ENCODE measurements around the gene CBX6. TPM values are rescaled to one million over a fixed set of nuclear protein-coding genes. Genes with fewer than 3 reads are reported as not detected.
"Not testable (repeated sequence)": the region's sequence is repeated elsewhere in the genome, so short reads cannot be mapped to it uniquely, and the experiment has no call there.

Gene CBX6
- total RNA-seq, 1 experiment from 2014 or later, result 55.9 TPM

GRCh38 chr22:38860283-38861169 is 11.5 kb downstream of the CBX6 start:
- Mint-ChIP-seq H3K27me3 (ENCODE audit: insufficient read depth, unreplicated experiment) (no peaks in the 10 kb centered on the region), H3K4me1 (ENCODE audit: low read depth, unreplicated experiment) (peaks cover 7% of the 10 kb centered on the region), H3K9me3 (ENCODE audit: unreplicated experiment) (no peaks in the 10 kb centered on the region), H3K27ac (ENCODE audit: unreplicated experiment) (no peak overlapping the region), H3K4me3 (ENCODE audit: unreplicated experiment) (no peak overlapping the region), H3K36me3 (ENCODE audit: insufficient read depth, unreplicated experiment) (peaks cover 49% of the 10 kb centered on the region)
- no peaks in the 10 kb centered on the region for H3K27me3 ChIP-seq (replicated peaks; ENCODE audit: control insufficient read depth, insufficient read depth, low read length)
- no peaks in the 10 kb centered on the region for H3K36me3 ChIP-seq (ENCODE audit: control insufficient read depth, insufficient read depth, low read length)
- no peak for TF ChIP-seq CTCF (IDR thresholded peaks at IDR 0.05; ENCODE audit: insufficient read depth in 1 of 2, low read depth in 1 of 2, low read length in 1 of 2, severe bottlenecking in 1 of 2, unreplicated experiment in 1 of 2)
- no TSS peak for BruUV-seq (replicated peaks)
- ChIA-PET POLR2A (no interaction called here), CTCF (interaction anchor here (1.8 kb wide), 1 partner anchor 9 kb away, joined by 6 read pairs; no protein-coding TSS in a partner anchor)
- H3K9me3 ChIP-seq, result no peaks in the 10 kb centered on the region
- intact Hi-C loops (cut with micrococcal nuclease; ENCODE audit: unreplicated experiment), result no loop called here
- peaks cover 8% of the 10 kb centered on the region; the same call in 1 of the 2 replicates for H3K4me1 ChIP-seq
- H3K4me3 ChIP-seq (ENCODE audit: low read depth, low read length), result no peak overlapping the region
- no peak for DNase-seq

- no peak for TF ChIP-seq CTCF (IDR thresholded peaks at IDR 0.05; ENCODE audit: insufficient read depth in 1 of 2, low read depth in 1 of 2, low read length in 1 of 2, severe bottlenecking in 1 of 2, unreplicated experiment in 1 of 2)
- no peaks in the 10 kb centered on the region for H3K9me3 ChIP-seq
- BruUV-seq (replicated peaks), result no TSS peak
- H3K4me3 Mint-ChIP-seq (ENCODE audit: unreplicated experiment), result no peak overlapping the region
- peaks cover 7% of the 10 kb centered on the region for H3K4me1 Mint-ChIP-seq (ENCODE audit: low read depth, unreplicated experiment)
- H3K27me3 ChIP-seq (replicated peaks; ENCODE audit: control insufficient read depth, insufficient read depth, low read length), result no peaks in the 10 kb centered on the region
- no peaks in the 10 kb centered on the region for H3K9me3 Mint-ChIP-seq (ENCODE audit: unreplicated experiment)
- no peaks in the 10 kb centered on the region for H3K27me3 Mint-ChIP-seq (ENCODE audit: insufficient read depth, unreplicated experiment)
- H3K36me3 Mint-ChIP-seq (ENCODE audit: insufficient read depth, unreplicated experiment), result peaks cover 47% of the 10 kb centered on the region
- no peak for DNase-seq
- CTCF ChIA-PET, result interaction anchor here (1.8 kb wide), 1 partner anchor 10 kb away, joined by 6 read pairs; no protein-coding TSS in a partner anchor
- H3K4me1 ChIP-seq, result peaks cover 8% of the 10 kb centered on the region; the same call in 1 of the 2 replicates
- H3K36me3 ChIP-seq (ENCODE audit: control insufficient read depth, insufficient read depth, low read length), result no peaks in the 10 kb centered on the region
- no peak overlapping the region for H3K4me3 ChIP-seq (ENCODE audit: low read depth, low read length)
- POLR2A ChIA-PET, result no interaction called here
- intact Hi-C loops (cut with micrococcal nuclease; ENCODE audit: unreplicated experiment), result no loop called here
- H3K27ac Mint-ChIP-seq (ENCODE audit: unreplicated experiment), result no peak overlapping the region
Observed at GRCh38 chr22:38859581-38860282, 12.3 kb downstream of the CBX6 start.

- Mint-ChIP-seq H3K27me3 (ENCODE audit: insufficient read depth, unreplicated experiment) (no peaks in the 10 kb centered on the region), H3K36me3 (ENCODE audit: insufficient read depth, unreplicated experiment) (peaks cover 39% of the 10 kb centered on the region), H3K4me1 (ENCODE audit: low read depth, unreplicated experiment) (peaks cover 7% of the 10 kb centered on the region), H3K9me3 (ENCODE audit: unreplicated experiment) (no peaks in the 10 kb centered on the region), H3K4me3 (ENCODE audit: unreplicated experiment) (no peak overlapping the region), H3K27ac (ENCODE audit: unreplicated experiment) (no peak overlapping the region)
- CTCF ChIA-PET, result interaction anchor here (0.6 to 1.6 kb wide), 3 partner anchors 12 to 147 kb away, joined by 3 read pairs; no protein-coding TSS in a partner anchor
- Histone ChIP-seq H3K4me1 (peaks cover 8% of the 10 kb centered on the region; the same call in 1 of the 2 replicates), H3K9me3 (no peaks in the 10 kb centered on the region), H3K36me3 (ENCODE audit: control insufficient read depth, insufficient read depth, low read length) (no peaks in the 10 kb centered on the region), H3K4me3 (ENCODE audit: low read depth, low read length) (no peak overlapping the region), H3K27me3 (replicated peaks; ENCODE audit: control insufficient read depth, insufficient read depth, low read length) (no peaks in the 10 kb centered on the region)
- POLR2A ChIA-PET, result no interaction called here
- BruUV-seq (replicated peaks), result no TSS peak
- no peak for DNase-seq
- intact Hi-C loops (cut with micrococcal nuclease; ENCODE audit: unreplicated experiment), result no loop called here
- no peak for TF ChIP-seq CTCF (IDR thresholded peaks at IDR 0.05; ENCODE audit: insufficient read depth in 1 of 2, low read depth in 1 of 2, low read length in 1 of 2, severe bottlenecking in 1 of 2, unreplicated experiment in 1 of 2)
Observed at GRCh38 chr22:38858492-38858891, 13.5 kb downstream of the CBX6 start.

GRCh38 chr22:38854476-38854875 is 17.5 kb downstream of the CBX6 start:
- H3K4me3 Mint-ChIP-seq (ENCODE audit: unreplicated experiment); H3K36me3 ChIP-seq (ENCODE audit: control insufficient read depth, insufficient read depth, low read length); POLR2A ChIA-PET; H3K4me1 Mint-ChIP-seq (ENCODE audit: low read depth, unreplicated experiment); H3K27ac Mint-ChIP-seq (ENCODE audit: unreplicated experiment); DNase-seq; H3K4me1 ChIP-seq; H3K4me3 ChIP-seq (ENCODE audit: low read depth, low read length); H3K27me3 Mint-ChIP-seq (ENCODE audit: insufficient read depth, unreplicated experiment); BruUV-seq (replicated peaks); H3K27me3 ChIP-seq (replicated peaks; ENCODE audit: control insufficient read depth, insufficient read depth, low read length); H3K9me3 ChIP-seq; intact Hi-C loops (cut with micrococcal nuclease; ENCODE audit: unreplicated experiment); H3K9me3 Mint-ChIP-seq (ENCODE audit: unreplicated experiment): not testable (repeated sequence)
- H3K36me3 Mint-ChIP-seq (ENCODE audit: insufficient read depth, unreplicated experiment), result peaks cover 12% of the 10 kb centered on the region
- CTCF ChIA-PET, result interaction anchor here (2.0 kb wide), 1 partner anchor 86 kb away, joined by 7 read pairs; no protein-coding TSS in a partner anchor
